Measurements from ENCODE around the gene PJA1.

The PJA1 gene

GRCh38 chrX:69185886-69186285 lies 20.6 kb upstream of the PJA1 start:
- no peaks in the 10 kb centered on the region for H3K27me3 ChIP-seq (ENCODE audit: insufficient read depth, low read depth)
- no peaks in the 10 kb centered on the region for H3K4me1 ChIP-seq (ENCODE audit: low read depth, poor library complexity, severe bottlenecking)
- H3K79me2 ChIP-seq (ENCODE audit: insufficient read depth, low read depth): no peaks in the 10 kb centered on the region
- H3K36me3 ChIP-seq (ENCODE audit: insufficient read depth): no peaks in the 10 kb centered on the region
- H3K9ac ChIP-seq: no peak overlapping the region
- no peak for TF ChIP-seq CTCF (conservative IDR thresholded peaks at IDR 0.05; ENCODE audit: low read depth, low read length)
- no peak overlapping the region for H3K4me2 ChIP-seq
- no peak overlapping the region for H2AFZ ChIP-seq (ENCODE audit: low read depth)
- no peaks in the 10 kb centered on the region for H4K20me1 ChIP-seq (ENCODE audit: insufficient read depth)
- no peak overlapping the region for H3K4me3 ChIP-seq (IDR thresholded peaks at IDR 0.05; ENCODE audit: insufficient read depth, low read depth, low read length)
- H3K27ac ChIP-seq: no peak overlapping the region

- no peaks in the 10 kb centered on the region for H3K36me3 ChIP-seq (ENCODE audit: insufficient read depth)
- no peaks in the 10 kb centered on the region for H3K4me1 ChIP-seq (ENCODE audit: low read depth, poor library complexity, severe bottlenecking)
- no peaks in the 10 kb centered on the region for H3K27me3 ChIP-seq (ENCODE audit: insufficient read depth, low read depth)
- H3K4me3 ChIP-seq (IDR thresholded peaks at IDR 0.05; ENCODE audit: insufficient read depth, low read depth, low read length): no peak overlapping the region
- no peak overlapping the region for H3K4me2 ChIP-seq
- no peaks in the 10 kb centered on the region for H4K20me1 ChIP-seq (ENCODE audit: insufficient read depth)
- no peak overlapping the region for H2AFZ ChIP-seq (ENCODE audit: low read depth)
- no peak overlapping the region for H3K9ac ChIP-seq
- TF ChIP-seq CTCF (conservative IDR thresholded peaks at IDR 0.05; ENCODE audit: low read depth, low read length): no peak
- no peak overlapping the region for H3K27ac ChIP-seq
- H3K79me2 ChIP-seq (ENCODE audit: insufficient read depth, low read depth): no peaks in the 10 kb centered on the region
Observed at GRCh38 chrX:69185141-69185540, 19.9 kb upstream of the PJA1 start.

- no peak overlapping the region for H3K4me3 ChIP-seq (IDR thresholded peaks at IDR 0.05; ENCODE audit: insufficient read depth, low read depth, low read length)
- H3K79me2 ChIP-seq (ENCODE audit: insufficient read depth, low read depth): no peaks in the 10 kb centered on the region
- no peaks in the 10 kb centered on the region for H4K20me1 ChIP-seq (ENCODE audit: insufficient read depth)
- H2AFZ ChIP-seq (ENCODE audit: low read depth): no peak overlapping the region
- no peaks in the 10 kb centered on the region for H3K27me3 ChIP-seq (ENCODE audit: insufficient read depth, low read depth)
- H3K36me3 ChIP-seq (ENCODE audit: insufficient read depth): no peaks in the 10 kb centered on the region
- no peak overlapping the region for H3K4me2 ChIP-seq
- H3K27ac ChIP-seq: no peak overlapping the region
- H3K4me1 ChIP-seq (ENCODE audit: low read depth, poor library complexity, severe bottlenecking): no peaks in the 10 kb centered on the region
- no peak for TF ChIP-seq CTCF (conservative IDR thresholded peaks at IDR 0.05; ENCODE audit: low read depth, low read length)
- H3K9ac ChIP-seq: no peak overlapping the region
Observed at GRCh38 chrX:69182818-69183380, 17.6 kb upstream of the PJA1 start.

- Histone ChIP-seq H3K36me3 (ENCODE audit: insufficient read depth) (no peaks in the 10 kb centered on the region), H3K27me3 (ENCODE audit: insufficient read depth, low read depth) (no peaks in the 10 kb centered on the region), H3K27ac (no peak overlapping the region), H4K20me1 (ENCODE audit: insufficient read depth) (no peaks in the 10 kb centered on the region), H3K4me1 (ENCODE audit: low read depth, poor library complexity, severe bottlenecking) (no peaks in the 10 kb centered on the region), H3K4me2 (no peak overlapping the region), H3K4me3 (IDR thresholded peaks at IDR 0.05; ENCODE audit: insufficient read depth, low read depth, low read length) (no peak overlapping the region), H2AFZ (ENCODE audit: low read depth) (no peak overlapping the region), H3K9ac (no peak overlapping the region), H3K79me2 (ENCODE audit: insufficient read depth, low read depth) (no peaks in the 10 kb centered on the region)
- TF ChIP-seq CTCF (conservative IDR thresholded peaks at IDR 0.05; ENCODE audit: low read depth, low read length): no peak
Observed at GRCh38 chrX:69179380-69179911, 14.2 kb upstream of the PJA1 start.
